IMR-90 (cell line): ENCODE measurements around the gene PAPSS2. TPM values are rescaled to one million over a fixed set of nuclear protein-coding genes. Genes with fewer than 3 reads are reported as not detected.
"Not testable (repeated sequence)": the region's sequence is repeated elsewhere in the genome, so short reads cannot be mapped to it uniquely, and the experiment has no call there.

ENCODE experiments used
- ATAC-seq: fragments of 200-7000 bp; cut with Tn5 transposase; 2 replicates; pipeline ENCODE4 v1.9.1; 2020; ENCODE audit warnings: low read depth, mild to moderate bottlenecking, moderate library complexity
- BruUV-seq: library from RNA; stranded (reverse); fragments of 400-500 nt; replicated peaks from 2 replicates; lab custom pipeline; 2021; lab: Mats Ljungman, UMichigan
- CTCF ChIA-PET: fragments of 300-600 bp; formaldehyde crosslinking; extraction: SDS; loops from one replicate; lab custom pipeline; 2021; ENCODE audit warnings: antibody characterized with exemption; lab: Yijun Ruan, JAX
- POLR2A ChIA-PET: fragments of 300-600 bp; sonication (Branson Sonifier 250); formaldehyde crosslinking; loops from one replicate; lab custom pipeline; 2022; ENCODE audit warnings: antibody characterized with exemption; ENCODE audit not compliant: unreplicated experiment; lab: Charles Lee
- DNase-seq: peaks from one replicate; pipeline ENCODE4 v3.0.0; 2013
- H2AFZ ChIP-seq: replicated peaks from 2 replicates; pipeline ENCODE3; 2013; ENCODE audit warnings: low read length, mild to moderate bottlenecking; ENCODE audit not compliant: poor library complexity
- H2AK5ac ChIP-seq: 2 replicates; pipeline ENCODE4 v1.6.1; 2013; ENCODE audit warnings: low read depth, low read length, inconsistent platforms
- H2AK9ac ChIP-seq: replicated peaks from 2 replicates; pipeline ENCODE3; 2013; ENCODE audit warnings: mild to moderate bottlenecking, low read depth, low read length, moderate library complexity; ENCODE audit not compliant: poor library complexity
- H2BK120ac ChIP-seq: 2 replicates; pipeline ENCODE4 v1.6.1; 2013; ENCODE audit warnings: low read depth, low read length, inconsistent platforms
- H2BK15ac ChIP-seq: 3 replicates; pipeline ENCODE4 v1.6.1; 2013; ENCODE audit warnings: low read depth, low read length, inconsistent platforms
- H2BK20ac ChIP-seq: 2 replicates; pipeline ENCODE4 v1.6.1; 2013; ENCODE audit warnings: low read depth, mild to moderate bottlenecking, inconsistent platforms, low read length, moderate library complexity
- H2BK5ac ChIP-seq: 2 replicates; pipeline ENCODE4 v1.6.1; 2013; ENCODE audit warnings: mild to moderate bottlenecking, low read depth, low read length, inconsistent platforms; ENCODE audit not compliant: poor library complexity, severe bottlenecking
- H3K14ac ChIP-seq: replicated peaks from 2 replicates; pipeline ENCODE4 v1.6.1; 2013; ENCODE audit warnings: low read depth, low read length, inconsistent platforms
- H3K18ac ChIP-seq: 2 replicates; pipeline ENCODE4 v1.6.1; 2013; ENCODE audit warnings: low read depth, low read length, control low read depth
- H3K23ac ChIP-seq: 2 replicates; pipeline ENCODE4 v1.6.1; 2013; ENCODE audit warnings: low read depth, low read length, inconsistent platforms
- H3K27ac ChIP-seq: 2 replicates; pipeline ENCODE4 v1.5.1; 2013; ENCODE audit warnings: mild to moderate bottlenecking, control low read depth, low read length; ENCODE audit not compliant: insufficient read depth
- H3K27me3 ChIP-seq: 2 replicates; pipeline ENCODE4 v1.6.1; 2013; ENCODE audit warnings: low read length; ENCODE audit not compliant: control insufficient read depth, insufficient read depth
- H3K36me3 ChIP-seq: 2 replicates; pipeline ENCODE4 v1.6.1; 2013; ENCODE audit warnings: low read length, mixed read lengths; ENCODE audit not compliant: control insufficient read depth, insufficient read depth
- H3K4ac ChIP-seq: 2 replicates; pipeline ENCODE4 v1.6.1; 2013; ENCODE audit warnings: low read depth, low read length, inconsistent platforms
- H3K4me1 ChIP-seq: 2 replicates; pipeline ENCODE4 v1.6.1; 2013; ENCODE audit warnings: low read length, mixed read lengths; ENCODE audit not compliant: control insufficient read depth, insufficient read depth
- H3K4me2 ChIP-seq: 2 replicates; pipeline ENCODE4 v1.6.1; 2013; ENCODE audit warnings: low read depth, mild to moderate bottlenecking, control low read depth, low read length, moderate library complexity
- H3K4me3 ChIP-seq: 2 replicates; pipeline ENCODE4 v1.5.1; 2013; ENCODE audit warnings: low read depth, mild to moderate bottlenecking, control low read depth, low read length, moderate library complexity; ENCODE audit not compliant: insufficient read depth
- H3K56ac ChIP-seq: 2 replicates; pipeline ENCODE4 v1.6.1; 2013; ENCODE audit warnings: low read length, inconsistent platforms; ENCODE audit not compliant: insufficient read depth; ENCODE audit errors: extremely low read depth
- H3K79me1 ChIP-seq, 2 experiments: 2 replicates each; pipeline ENCODE4 v1.6.1; 2013; ENCODE audit warnings: low read length in 2 of 2, inconsistent platforms in 1 of 2, low read depth in 1 of 2
- H3K9ac ChIP-seq: 2 replicates; pipeline ENCODE4 v1.6.1; 2013; ENCODE audit warnings: low read depth, low read length, control low read depth
- H3K9me1 ChIP-seq: 2 replicates; pipeline ENCODE4 v1.6.1; 2013; ENCODE audit warnings: low read length, inconsistent platforms; ENCODE audit not compliant: insufficient read depth
- H3K9me3 ChIP-seq: 2 replicates; pipeline ENCODE4 v1.6.1; 2013; ENCODE audit warnings: low read length; ENCODE audit not compliant: control insufficient read depth, insufficient read depth
- H4K20me1 ChIP-seq: 2 replicates; pipeline ENCODE4 v1.6.1; 2013; ENCODE audit warnings: low read length, inconsistent platforms; ENCODE audit not compliant: insufficient read depth
- H4K5ac ChIP-seq: 2 replicates; pipeline ENCODE4 v1.6.1; 2013; ENCODE audit warnings: mild to moderate bottlenecking, low read depth, low read length, control low read depth
- H4K8ac ChIP-seq, 2 experiments: 2 replicates each; pipeline ENCODE4 v1.6.1; 2013; ENCODE audit warnings: low read depth in 2 of 2, low read length in 2 of 2, control low read depth in 1 of 2, inconsistent platforms in 1 of 2
- H4K91ac ChIP-seq: 2 replicates; pipeline ENCODE4 v1.6.1; 2013; ENCODE audit warnings: low read depth, low read length, inconsistent platforms; ENCODE audit not compliant: insufficient read depth
- CEBPB ChIP-seq: IDR thresholded peaks from 2 replicates; pipeline ENCODE4 v1.6.1; 2012; ENCODE audit warnings: low read depth, low read length, improper control_type of control experiment
- WGBS, 2 experiments: methylation state at CpG; one replicate each; pipeline versions ENCODE4 v1.1.5 to v1.1.7; 2013; ENCODE audit warnings: missing lambda C conversion rate in 2 of 2; ENCODE audit not compliant: insufficient read length in 1 of 2; ENCODE audit errors: extremely low coverage in 2 of 2; 5-methylcytosine and 5-hydroxymethylcytosine counted together
- dilution Hi-C: fragments of 300-500 bp; cut with HindIII; formaldehyde crosslinking; loops from one replicate; pipeline ENCODE4 v1.14.3; 2018; ENCODE audit warnings: low sequenced_read_pairs; ENCODE audit not compliant: unreplicated experiment
- in situ Hi-C: fragments of 300-500 bp; cut with MboI; formaldehyde crosslinking; loops from 3 replicates; pipeline ENCODE4 v1.14.3; 2019; ENCODE audit warnings: low sequenced_read_pairs, inconsistent platforms, mixed read lengths
- intact Hi-C: fragments of 100-400 bp; cut with micrococcal nuclease; formaldehyde crosslinking; loops from 2 replicates; pipeline ENCODE4 v1.10.0; 2022
- polyA plus RNA-seq, 3 experiments: library from polyadenylated mRNA; depleted of rRNA; stranded (reverse); fragments of >200 nt; gene quantifications; 2 replicates each; pipeline ENCODE4 v1.2.3, GENCODE V29; 2012; ENCODE audit warnings: low replicate concordance in 1 of 3
- total RNA-seq: library from RNA; depleted of rRNA; stranded (reverse); fragments of >200 nt; gene quantifications from 2 replicates; pipeline ENCODE4 v1.2.3, GENCODE V29; 2012

PAPSS2 gene
- total and polyA plus RNA-seq, 2 of the 4 experiments (the other 2 are of a cell fraction): 55.0 to 63.3 TPM

- BruUV-seq, dilution Hi-C loops, H4K20me1 ChIP-seq, H3K4me2 ChIP-seq, H3K79me1 ChIP-seq, H2BK5ac ChIP-seq, H4K5ac ChIP-seq, H3K27me3 ChIP-seq, H3K27ac ChIP-seq, H3K23ac ChIP-seq, H3K56ac ChIP-seq, H2AFZ ChIP-seq, H2AK5ac ChIP-seq, H2BK15ac ChIP-seq, intact Hi-C loops, ATAC-seq, H3K4me3 ChIP-seq, H2BK120ac ChIP-seq, H3K18ac ChIP-seq, H3K4me1 ChIP-seq, H2AK9ac ChIP-seq, H3K14ac ChIP-seq, H3K9me1 ChIP-seq, DNase-seq, H3K9me3 ChIP-seq, H4K91ac ChIP-seq, H4K8ac ChIP-seq, H3K4ac ChIP-seq, H3K9ac ChIP-seq, POLR2A ChIA-PET, in situ Hi-C loops, H2BK20ac ChIP-seq: not testable (repeated sequence)
- CTCF ChIA-PET: interaction anchor here (0.6 to 0.7 kb wide), 2 partner anchors 25 to 27 kb away, joined by 3 read pairs; no protein-coding TSS in a partner anchor
- 100% methylated on average over 2 of the region's 18 CpGs; no CpG with 5 or more reads in 1 of the 2 experiments for WGBS, 2 experiments
- TF ChIP-seq CEBPB: peak; percentile 93
- peaks cover 16% of the 10 kb centered on the region for H3K36me3 ChIP-seq
Measured at GRCh38 chr10:87742992-87743610, 83.4 kb downstream of the PAPSS2 start.
